Fibroblast of skin of left biceps (primary cell): ENCODE measurements around the gene PPP5C.

Experiments used
- DNase-seq, 2 experiments: peaks; one replicate each; pipeline ENCODE4 v3.0.0-alpha.2; 2013; ENCODE audit warnings: low read depth in 2 of 2

Gene PPP5C

GRCh38 chr19:46330319-46330918 lies 16.5 kb upstream of the PPP5C start:
- no peak for DNase-seq

- DNase-seq: no peak
These were observed 9.4 kb upstream of the PPP5C start for GRCh38 chr19:46337487-46337886.

- no peak for DNase-seq
These were observed 7.4 kb upstream of the PPP5C start for GRCh38 chr19:46339446-46339845.

GRCh38 chr19:46340051-46340659 lies 6.7 kb upstream of the PPP5C start:
- no peak for DNase-seq

GRCh38 chr19:46341937-46342336 lies 5.0 kb upstream of the PPP5C start:
- no peak for DNase-seq

- no peak for DNase-seq
These were observed 2.5 kb upstream of the PPP5C start for GRCh38 chr19:46344363-46344762.

GRCh38 chr19:46345157-46345556 lies 1.7 kb upstream of the PPP5C start:
- no peak for DNase-seq

- no peak for DNase-seq
These were observed 641 bp downstream of the PPP5C start for GRCh38 chr19:46347572-46347883.

GRCh38 chr19:46347985-46348384 lies 1.1 kb downstream of the PPP5C start:
- DNase-seq: no peak

GRCh38 chr19:46349311-46349993 lies 2.6 kb downstream of the PPP5C start:
- no peak for DNase-seq

- no peak for DNase-seq
These were observed 3.3 kb downstream of the PPP5C start for GRCh38 chr19:46350029-46350757.

- no peak for DNase-seq
These were observed 3.9 kb downstream of the PPP5C start for GRCh38 chr19:46350758-46351159.

- no peak for DNase-seq
These were observed 4.6 kb downstream of the PPP5C start for GRCh38 chr19:46351241-46352041.

- DNase-seq: no peak
These were observed 7.0 kb downstream of the PPP5C start for GRCh38 chr19:46353730-46354528.

- DNase-seq: no peak
These were observed 8.6 kb downstream of the PPP5C start for GRCh38 chr19:46355234-46356148.

GRCh38 chr19:46356149-46357055 lies 9.5 kb downstream of the PPP5C start:
- no peak for DNase-seq

GRCh38 chr19:46357846-46358583 lies 11.1 kb downstream of the PPP5C start:
- DNase-seq: no peak

GRCh38 chr19:46361915-46362314 lies 15.0 kb downstream of the PPP5C start:
- no peak for DNase-seq
